Keratinocyte (primary cell): Measurements from ENCODE around the gene ZEB1.

Experiments used
- EZH2 ChIP-seq: IDR thresholded peaks from one replicate; pipeline ENCODE4 v1.6.1; 2012; ENCODE audit warnings: inconsistent platforms, mild to moderate bottlenecking, low read length, moderate library complexity
- TF ChIP-seq, protein P1 (sequence below), 3 experiments: IDR thresholded peaks in 1 of 3; conservative IDR thresholded peaks in 1 of 3; optimal IDR thresholded peaks in 1 of 3; 2 replicates in 2 of 3; 3 replicates in 1 of 3; pipeline versions ENCODE3 to v1.5.1; 2011; ENCODE audit warnings: low read length in 3 of 3, mild to moderate bottlenecking in 3 of 3, moderate library complexity in 2 of 3, control low read depth in 1 of 3, inconsistent platforms in 1 of 3; ENCODE audit not compliant: insufficient read depth in 2 of 3; ENCODE audit errors: extremely low read depth in 1 of 3

DNA sequence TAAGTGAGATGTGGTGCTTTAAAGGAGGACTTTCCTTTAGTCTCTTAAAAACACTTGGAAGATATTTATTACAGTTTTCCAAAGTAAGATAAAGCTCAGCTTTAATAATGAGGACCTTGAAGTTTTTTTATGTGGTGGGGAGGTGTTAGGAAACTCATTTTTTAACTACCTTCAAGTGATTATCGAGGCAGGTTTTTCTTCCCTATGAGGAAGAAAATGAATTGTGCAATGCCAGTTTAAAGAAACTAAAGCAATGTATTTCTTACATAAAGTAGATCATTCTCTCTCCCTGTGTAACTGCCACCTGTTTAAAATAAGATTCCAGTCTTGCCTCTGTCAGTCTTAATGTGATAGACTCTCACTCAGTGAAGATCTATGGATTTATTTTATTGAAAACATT, 27.9 kb downstream of the ZEB1 start:
- TF ChIP-seq, protein P1, sequence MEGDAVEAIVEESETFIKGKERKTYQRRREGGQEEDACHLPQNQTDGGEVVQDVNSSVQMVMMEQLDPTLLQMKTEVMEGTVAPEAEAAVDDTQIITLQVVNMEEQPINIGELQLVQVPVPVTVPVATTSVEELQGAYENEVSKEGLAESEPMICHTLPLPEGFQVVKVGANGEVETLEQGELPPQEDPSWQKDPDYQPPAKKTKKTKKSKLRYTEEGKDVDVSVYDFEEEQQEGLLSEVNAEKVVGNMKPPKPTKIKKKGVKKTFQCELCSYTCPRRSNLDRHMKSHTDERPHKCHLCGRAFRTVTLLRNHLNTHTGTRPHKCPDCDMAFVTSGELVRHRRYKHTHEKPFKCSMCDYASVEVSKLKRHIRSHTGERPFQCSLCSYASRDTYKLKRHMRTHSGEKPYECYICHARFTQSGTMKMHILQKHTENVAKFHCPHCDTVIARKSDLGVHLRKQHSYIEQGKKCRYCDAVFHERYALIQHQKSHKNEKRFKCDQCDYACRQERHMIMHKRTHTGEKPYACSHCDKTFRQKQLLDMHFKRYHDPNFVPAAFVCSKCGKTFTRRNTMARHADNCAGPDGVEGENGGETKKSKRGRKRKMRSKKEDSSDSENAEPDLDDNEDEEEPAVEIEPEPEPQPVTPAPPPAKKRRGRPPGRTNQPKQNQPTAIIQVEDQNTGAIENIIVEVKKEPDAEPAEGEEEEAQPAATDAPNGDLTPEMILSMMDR (optimal IDR thresholded peaks at IDR 0.05 in 1 of 3, IDR thresholded peaks at IDR 0.05 in 1 of 3, conservative IDR thresholded peaks at IDR 0.05 in 1 of 3; ENCODE audit: extremely low read depth in 1 of 3, insufficient read depth in 2 of 3, low read length in 3 of 3), result no peak
- no peak for TF ChIP-seq EZH2
